Right hindlimb (tissue), 1 donor: ENCODE results near the gene CLBA1.
"Not testable (repeated sequence)": the region's sequence is repeated elsewhere in the genome, so short reads cannot be mapped to it uniquely, and the experiment has no call there.

Experiments
- DNase-seq: peaks from one replicate; pipeline ENCODE4 v3.0.0-alpha.2; 2018

The CLBA1 gene

DNA sequence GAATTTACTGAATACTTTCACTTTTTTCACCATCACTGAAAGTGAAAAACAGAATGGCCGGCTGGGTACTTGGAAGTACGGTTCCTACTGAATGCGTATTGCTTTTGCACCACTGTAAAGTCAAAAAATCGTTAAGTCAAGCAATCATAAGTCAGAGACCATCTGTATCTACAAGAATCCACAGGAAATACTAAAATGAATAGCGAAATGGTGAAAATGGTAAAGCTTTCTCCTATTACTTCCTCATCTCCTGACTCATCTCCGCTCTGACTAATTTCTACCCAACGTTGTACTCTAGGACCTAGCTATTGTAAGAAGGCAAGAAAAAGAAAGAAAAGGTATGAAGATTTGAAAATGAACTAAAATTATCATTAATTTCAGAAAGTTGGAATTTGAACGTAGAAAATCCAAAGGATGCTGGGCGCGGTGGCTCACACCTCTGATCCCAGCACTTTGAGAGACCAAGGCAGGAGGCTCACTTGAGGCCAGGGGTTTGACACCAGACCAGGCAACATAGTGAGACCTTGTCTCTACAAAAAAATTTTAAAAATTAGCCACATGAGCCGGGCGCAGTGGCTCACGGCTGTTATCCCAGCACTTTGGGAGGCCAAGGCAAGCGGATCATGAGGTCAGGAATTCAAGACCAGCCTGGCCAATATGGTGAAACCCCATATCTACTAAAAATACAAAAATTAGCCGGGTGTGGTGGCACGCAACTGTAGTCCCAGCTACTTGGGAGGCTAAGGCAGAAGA, 40.6 kb downstream of the CLBA1 start:
- DNase-seq = no peak

DNA sequence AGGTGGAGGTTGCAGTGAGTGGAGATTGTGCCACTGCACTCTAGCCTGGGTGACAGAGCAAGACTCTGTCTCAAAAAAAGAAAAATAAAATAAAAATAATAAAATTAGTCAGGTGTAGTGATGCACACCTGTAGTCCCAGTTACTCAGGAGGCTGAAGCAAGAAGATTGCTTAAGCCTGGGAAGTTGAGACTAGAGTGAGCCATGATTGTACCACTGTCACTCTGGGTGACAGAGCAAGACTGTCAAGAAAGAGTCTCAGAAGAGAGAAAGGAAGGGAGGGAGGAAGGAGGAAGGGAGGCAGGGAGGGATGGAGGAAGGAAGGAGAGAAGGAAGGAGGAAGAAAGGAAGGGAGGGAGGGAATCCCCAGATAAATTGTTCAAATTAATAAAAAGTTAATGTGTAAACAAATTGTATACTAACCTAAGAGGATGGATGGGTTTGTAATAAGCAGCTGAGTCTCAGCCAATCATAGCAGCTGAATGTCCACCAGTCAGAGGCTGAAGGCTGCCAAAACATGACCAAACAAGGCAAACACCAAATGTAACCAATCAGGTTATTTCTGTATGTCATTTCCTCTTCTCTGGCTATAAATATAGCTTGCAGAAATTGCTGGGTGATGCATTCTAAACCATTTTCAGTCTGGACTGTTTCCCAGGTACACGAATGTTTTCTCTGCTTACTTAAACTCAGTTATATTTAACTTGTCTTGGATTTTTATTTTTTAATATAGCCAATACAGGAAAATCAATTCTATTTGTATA, 41.4 kb downstream of the CLBA1 start:
- no peak for DNase-seq

- not testable (repeated sequence) for DNase-seq
These were observed 42.1 kb downstream of the CLBA1 start for GRCh38 chr14:105027718-105028117.

DNA sequence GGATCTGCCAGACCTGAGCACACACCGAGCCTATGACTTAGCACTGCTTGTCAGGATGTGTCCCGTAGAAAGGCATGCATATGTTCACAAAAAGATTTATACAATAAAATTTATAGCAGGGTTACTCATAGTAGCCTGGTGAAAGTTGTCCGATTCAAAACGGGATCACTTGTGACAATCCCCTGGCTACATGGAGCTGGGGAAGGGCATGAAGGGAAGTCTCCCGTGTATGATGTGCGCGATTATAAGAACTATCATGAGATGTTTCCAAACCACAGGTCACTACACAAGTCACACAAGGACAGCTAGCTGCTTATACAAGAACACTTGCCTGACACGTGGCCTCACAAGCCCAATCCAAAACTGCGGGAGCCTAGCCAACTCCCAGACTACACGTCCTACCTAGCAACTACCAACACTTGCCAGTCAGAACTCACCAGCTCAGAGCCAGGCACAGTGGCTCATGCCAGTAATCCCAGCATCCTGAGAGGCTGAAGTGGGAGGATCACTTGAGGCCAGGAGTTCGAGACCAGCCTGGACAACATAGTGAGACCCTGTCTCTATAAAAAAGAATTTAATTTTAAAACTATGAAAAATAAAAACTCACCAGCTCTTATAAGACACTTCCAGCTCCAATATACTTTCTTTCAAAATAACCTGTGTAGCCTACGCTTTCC, 42.8 kb downstream of the CLBA1 start:
- no peak for DNase-seq

GRCh38 chr14:105029402-105029801, 43.8 kb downstream of the CLBA1 start:
- DNase-seq = no peak

DNA sequence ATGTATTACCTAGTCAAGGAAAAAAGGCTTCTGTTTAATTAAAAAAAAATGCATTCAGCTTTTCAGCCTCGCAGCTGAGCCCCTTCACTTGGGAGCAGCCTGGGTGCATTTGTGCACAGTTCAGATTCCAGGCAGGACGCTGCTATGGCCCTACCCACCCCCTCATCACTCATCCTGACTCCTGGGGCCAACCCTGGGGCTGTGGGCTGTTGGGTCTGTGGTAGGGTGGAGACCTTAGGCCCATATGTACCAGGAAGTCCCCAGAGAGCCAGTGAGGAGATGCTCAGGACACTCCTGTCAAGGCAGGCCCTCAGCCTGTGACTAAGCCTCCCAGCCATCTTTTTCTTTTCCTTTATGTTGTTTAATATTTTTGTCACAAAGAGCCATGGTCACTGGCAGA, 44.6 kb downstream of the CLBA1 start:
- DNase-seq = no peak

GRCh38 chr14:105030836-105031396, 45.3 kb downstream of the CLBA1 start:
- DNase-seq = no peak

DNA sequence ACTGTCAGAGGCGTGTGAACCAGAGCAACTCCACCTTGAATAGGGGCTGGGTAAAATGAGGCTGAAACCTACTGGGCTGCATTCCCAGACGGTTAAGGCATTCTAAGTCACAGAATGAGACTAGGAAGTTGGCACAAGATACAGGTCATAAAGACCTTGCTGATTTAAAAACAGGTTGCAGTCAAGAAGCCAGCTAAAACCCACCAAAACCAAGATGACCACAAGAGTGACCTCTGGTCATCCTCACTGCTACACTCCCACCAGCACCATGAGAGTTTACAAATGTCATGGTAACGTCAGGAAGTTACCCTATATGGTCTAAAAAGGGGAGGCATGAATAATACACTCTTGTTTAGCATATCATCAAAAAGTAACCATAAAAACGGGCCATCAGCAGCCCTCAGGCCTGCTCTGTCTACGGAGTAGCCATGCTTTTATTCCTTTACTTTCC, 46.9 kb downstream of the CLBA1 start:
- not testable (repeated sequence) for DNase-seq

GRCh38 chr14:105033412-105033900, 47.9 kb downstream of the CLBA1 start:
- DNase-seq = not testable (repeated sequence)

GRCh38 chr14:105034315-105035039, 48.9 kb downstream of the CLBA1 start:
- DNase-seq = no peak

DNA sequence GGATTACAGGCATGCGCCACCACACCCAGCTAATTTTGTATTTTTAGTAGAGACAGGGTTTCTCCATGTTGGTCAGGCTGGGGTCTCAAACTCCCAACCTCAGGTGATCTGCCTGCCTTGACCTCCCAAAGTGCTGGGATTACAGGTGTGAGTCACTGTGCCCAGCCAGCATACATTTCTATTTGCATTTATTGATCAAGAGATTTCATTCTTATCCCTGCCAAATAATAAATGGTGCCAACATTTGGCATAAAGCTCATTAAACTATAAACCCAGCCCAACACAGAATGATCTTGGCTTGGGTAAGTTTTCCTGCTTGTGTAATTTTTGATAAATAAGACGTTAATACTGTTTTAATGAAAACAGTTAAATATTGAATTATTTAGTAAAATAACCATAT, 50.0 kb downstream of the CLBA1 start:
- not testable (repeated sequence) for DNase-seq

DNA sequence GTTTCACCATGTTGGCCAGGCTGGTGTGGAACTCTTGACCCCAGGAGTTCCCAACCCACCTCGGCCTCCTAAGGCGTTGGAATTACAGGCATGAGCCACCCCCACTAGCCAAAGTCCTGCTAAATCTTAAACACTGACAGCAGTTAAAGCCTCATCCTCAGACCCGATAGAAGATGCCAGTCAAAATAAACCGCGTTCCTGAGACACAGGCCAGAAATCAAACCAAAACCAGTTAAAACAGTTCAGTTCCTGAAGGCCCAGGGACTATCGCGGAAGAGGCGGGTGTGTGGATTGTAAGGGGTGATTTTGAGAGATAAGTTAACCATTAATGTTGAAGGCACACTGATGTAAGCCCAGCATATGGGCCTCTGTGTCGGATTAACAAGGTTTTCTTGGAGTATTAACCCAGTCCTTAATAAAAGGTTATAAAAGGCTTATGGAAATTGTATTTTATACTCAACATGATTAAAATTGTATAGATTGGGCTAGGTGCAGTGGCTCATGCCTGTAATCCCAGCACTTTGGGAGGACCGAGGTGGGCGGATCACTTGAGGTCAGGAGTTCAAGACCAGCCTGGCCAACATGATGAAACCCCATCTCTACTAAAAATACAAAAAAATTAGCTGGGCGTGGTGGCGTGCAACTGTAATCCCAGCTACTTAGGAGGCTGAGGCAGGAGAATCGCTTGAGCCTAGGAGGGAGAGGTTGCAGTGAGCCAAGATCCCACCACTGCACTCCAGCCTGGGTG, 54.0 kb downstream of the CLBA1 start:
- no peak for DNase-seq

DNA sequence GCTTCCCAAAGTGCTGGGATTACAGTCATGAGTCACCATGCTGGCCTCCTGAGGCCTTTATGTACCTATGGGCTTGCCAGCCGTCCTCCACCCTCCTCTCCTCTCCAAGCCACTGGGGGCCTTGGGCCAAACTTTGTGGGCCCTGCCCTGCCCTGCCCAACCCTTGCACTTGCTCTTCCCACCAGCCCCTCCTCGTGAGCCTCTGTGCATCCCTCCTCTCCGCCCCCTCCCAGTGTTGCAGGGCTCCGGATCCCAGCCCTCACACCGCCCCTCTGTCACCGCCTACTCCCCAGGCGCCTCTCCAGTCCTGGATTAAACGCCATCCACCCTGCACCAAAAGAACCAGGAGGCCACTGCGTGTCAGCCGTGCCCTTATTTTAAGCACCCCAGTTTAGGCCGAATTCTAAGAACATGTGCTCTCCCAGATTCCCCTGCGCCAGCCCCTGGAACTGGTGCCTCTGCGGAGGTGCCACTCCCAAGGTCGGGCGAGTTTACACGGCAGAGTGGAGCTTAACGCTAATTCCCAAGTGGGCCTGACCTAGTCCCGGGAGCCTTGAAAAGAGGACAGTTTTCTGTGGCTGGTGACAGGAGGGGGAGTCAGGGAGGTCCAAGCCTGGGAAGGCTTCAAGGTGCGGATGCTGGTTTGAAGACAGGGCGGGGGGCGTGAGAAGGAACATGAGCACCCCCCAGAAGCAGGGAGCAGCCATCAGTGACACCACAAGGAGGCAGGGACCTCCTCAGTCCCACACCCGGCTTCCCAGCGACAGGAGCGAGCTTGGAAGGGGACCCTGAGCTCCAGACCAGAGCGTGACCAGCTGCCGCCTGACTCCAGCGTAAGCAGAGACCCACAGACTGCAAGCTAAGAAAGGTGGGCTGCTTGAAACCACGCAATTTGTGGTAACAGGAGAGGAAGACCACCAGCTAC, 56.5 kb downstream of the CLBA1 start:
- DNase-seq = no peak

GRCh38 chr14:105042813-105043212, 57.2 kb downstream of the CLBA1 start:
- DNase-seq = no peak

GRCh38 chr14:105043641-105044040, 58.1 kb downstream of the CLBA1 start:
- DNase-seq = no peak
